ENCODE measurements around the gene TAX1BP3.
A peak's percentile ranks its signal among the peaks of the same experiment; 100 is the strongest.

TAX1BP3 gene

GRCh38 chr17:3636908-3637373, 31.4 kb downstream of the TAX1BP3 start:
- intact Hi-C loops (cut with DNase I): no loop called here
- peak in 8 of 42 donors; percentile 10 to 44 (median 21) for DNase-seq

- intact Hi-C loops (cut with DNase I): no loop called here
- peak; percentile 95 to 100 (median 98) for DNase-seq
Observed at GRCh38 chr17:3636154-3636907, 32.0 kb downstream of the TAX1BP3 start, which contains the start of the genes CTNS and SHPK. Gene CTNS (plus strand): TSS chr17:3636760. CDS start chr17:3640207, 3,447 bp downstream. Gene SHPK (minus strand): TSS chr17:3636250. CDS start chr17:3636219, 31 bp downstream.

DNA sequence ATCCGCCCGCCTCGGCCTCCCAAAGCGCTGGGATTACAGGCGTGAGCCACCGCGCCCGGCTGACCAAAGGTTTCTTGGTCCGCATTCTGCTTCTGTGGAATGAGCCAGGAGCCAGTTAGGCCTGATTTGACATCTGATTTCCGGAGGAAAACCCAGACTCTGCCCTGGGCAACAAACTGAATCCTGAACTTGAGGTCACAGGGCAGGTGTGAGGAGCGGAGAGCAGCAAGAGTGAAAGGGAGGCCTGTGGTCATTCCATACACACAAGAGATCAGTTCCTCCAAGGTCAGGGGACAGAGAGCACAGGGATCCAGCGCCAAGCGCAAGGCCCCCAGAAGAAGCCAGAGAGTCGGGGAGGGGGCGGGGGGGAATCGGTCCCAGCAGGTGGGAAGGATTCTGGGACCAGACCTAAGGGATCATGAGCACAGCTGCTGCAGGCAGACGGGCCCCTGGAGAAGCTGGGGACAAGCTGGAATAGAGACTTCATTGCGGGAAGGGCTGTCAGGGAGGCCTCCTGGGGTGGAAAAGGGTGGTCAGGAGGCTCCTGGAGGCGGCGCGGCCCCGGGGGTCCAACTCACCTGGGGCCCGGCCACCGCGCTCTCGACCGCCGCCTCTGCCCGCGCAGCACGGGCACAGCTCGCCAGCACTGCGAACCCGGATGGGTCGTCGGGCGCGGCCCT, 32.8 kb downstream of the TAX1BP3 start:
- intact Hi-C loops (cut with DNase I): no loop called here
- DNase-seq: peak in 2 of 42 donors; percentile 17 to 35

- intact Hi-C loops (cut with DNase I): no loop called here
- no peak for DNase-seq
Observed at GRCh38 chr17:3632287-3632686, 36.1 kb downstream of the TAX1BP3 start.

- peak in 1 of 42 donors; percentile 29 for DNase-seq
- intact Hi-C loops (cut with DNase I): no loop called here
Observed at GRCh38 chr17:3630781-3631180, 37.6 kb downstream of the TAX1BP3 start.

DNA sequence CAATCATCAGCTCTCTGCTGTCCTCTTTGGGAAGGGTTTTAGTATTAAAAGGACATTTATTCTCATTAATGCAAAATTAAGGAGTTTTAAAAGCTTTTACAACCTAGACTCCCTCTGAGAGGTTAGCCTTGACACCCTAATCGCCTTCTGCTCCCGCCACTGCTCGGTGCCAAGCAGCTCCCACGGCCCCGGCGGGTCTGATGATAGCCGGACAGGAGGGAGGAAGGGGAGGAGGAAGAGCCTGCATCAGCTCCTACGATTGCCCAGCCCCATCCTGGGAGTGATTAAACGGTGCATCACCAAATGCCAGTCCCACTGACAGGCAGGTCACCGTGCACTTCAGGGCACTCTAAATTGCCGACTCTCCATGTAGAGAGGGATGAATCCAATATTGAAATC, 40.6 kb downstream of the TAX1BP3 start:
- DNase-seq: no peak
- intact Hi-C loops (cut with DNase I): no loop called here

- intact Hi-C loops (cut with DNase I): no loop called here
- DNase-seq: no peak
Observed at GRCh38 chr17:3626831-3627768, 41.3 kb downstream of the TAX1BP3 start.

GRCh38 chr17:3622977-3623594, 45.3 kb downstream of the TAX1BP3 start:
- no peak for DNase-seq
- intact Hi-C loops (cut with DNase I): no loop called here

GRCh38 chr17:3621146-3621720, 47.1 kb downstream of the TAX1BP3 start:
- intact Hi-C loops (cut with DNase I): no loop called here
- DNase-seq: no peak

GRCh38 chr17:3615160-3615870, 53.1 kb downstream of the TAX1BP3 start:
- DNase-seq: no peak
- intact Hi-C loops (cut with DNase I): no loop called here

- intact Hi-C loops (cut with DNase I): no loop called here
- DNase-seq: no peak
Observed at GRCh38 chr17:3613124-3613523, 55.3 kb downstream of the TAX1BP3 start.

Data from head of caudate nucleus (tissue), 42 donors.